WERI-Rb-1 (cell line): ENCODE measurements around the gene KBTBD12.
"Not testable (repeated sequence)": the region's sequence is repeated elsewhere in the genome, so short reads cannot be mapped to it uniquely, and the experiment has no call there.

Source experiments
- DNase-seq: peaks from one replicate; pipeline ENCODE4 v3.0.0-alpha.2; 2020
- H3K27ac ChIP-seq: fragments of 250-450 bp; sonication (Bioruptor Pico); 2 replicates; pipeline ENCODE4 v1.5.1; 2020; ENCODE audit warnings: mild to moderate bottlenecking, moderate library complexity
- H3K27me3 ChIP-seq: fragments of 250-450 bp; sonication (Bioruptor Pico); 2 replicates; pipeline ENCODE4 v1.5.1; 2021; ENCODE audit warnings: mild to moderate bottlenecking, low read depth, moderate library complexity; ENCODE audit not compliant: insufficient read depth, severe bottlenecking
- H3K36me3 ChIP-seq: fragments of 250-450 bp; sonication (Bioruptor Pico); 2 replicates; pipeline ENCODE4 v1.5.1; 2020; ENCODE audit warnings: mild to moderate bottlenecking, moderate library complexity
- H3K4me3 ChIP-seq: 2 replicates; pipeline ENCODE4 v1.5.1; 2011; ENCODE audit warnings: low read depth, mild to moderate bottlenecking, control low read depth, low read length
- H3K9me3 ChIP-seq: fragments of 250-450 bp; sonication (Bioruptor Pico); 2 replicates; pipeline ENCODE4 v1.5.1; 2021; ENCODE audit warnings: mild to moderate bottlenecking, moderate library complexity; ENCODE audit not compliant: severe bottlenecking
- TF ChIP-seq, protein P1 (sequence below): IDR thresholded peaks from 2 replicates; pipeline ENCODE4 v1.5.1; 2011; ENCODE audit warnings: low read depth, mild to moderate bottlenecking, control low read depth, inconsistent platforms, low read length

The KBTBD12 gene

DNA sequence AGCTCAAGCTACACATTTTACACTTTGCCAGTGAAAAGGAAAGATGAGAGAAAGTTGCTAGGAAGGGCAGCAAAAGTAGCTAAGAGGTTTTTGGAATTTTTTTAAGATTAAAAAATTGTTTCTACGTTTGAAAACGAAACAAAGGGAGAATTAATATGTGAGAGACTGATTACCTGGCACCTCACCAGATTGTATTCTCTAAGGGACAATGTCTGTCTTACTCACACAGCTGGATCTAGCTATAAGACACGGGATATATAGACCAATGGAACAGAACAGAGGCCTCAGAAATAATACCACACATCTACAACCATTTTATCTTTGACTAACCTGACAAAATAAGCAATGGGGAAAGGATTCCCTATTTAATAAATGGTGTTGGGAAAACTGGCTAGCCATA, 9.5 kb upstream of the KBTBD12 start:
- no peak overlapping the region for H3K27ac ChIP-seq
- no peak overlapping the region for H3K4me3 ChIP-seq
- TF ChIP-seq, protein P1, sequence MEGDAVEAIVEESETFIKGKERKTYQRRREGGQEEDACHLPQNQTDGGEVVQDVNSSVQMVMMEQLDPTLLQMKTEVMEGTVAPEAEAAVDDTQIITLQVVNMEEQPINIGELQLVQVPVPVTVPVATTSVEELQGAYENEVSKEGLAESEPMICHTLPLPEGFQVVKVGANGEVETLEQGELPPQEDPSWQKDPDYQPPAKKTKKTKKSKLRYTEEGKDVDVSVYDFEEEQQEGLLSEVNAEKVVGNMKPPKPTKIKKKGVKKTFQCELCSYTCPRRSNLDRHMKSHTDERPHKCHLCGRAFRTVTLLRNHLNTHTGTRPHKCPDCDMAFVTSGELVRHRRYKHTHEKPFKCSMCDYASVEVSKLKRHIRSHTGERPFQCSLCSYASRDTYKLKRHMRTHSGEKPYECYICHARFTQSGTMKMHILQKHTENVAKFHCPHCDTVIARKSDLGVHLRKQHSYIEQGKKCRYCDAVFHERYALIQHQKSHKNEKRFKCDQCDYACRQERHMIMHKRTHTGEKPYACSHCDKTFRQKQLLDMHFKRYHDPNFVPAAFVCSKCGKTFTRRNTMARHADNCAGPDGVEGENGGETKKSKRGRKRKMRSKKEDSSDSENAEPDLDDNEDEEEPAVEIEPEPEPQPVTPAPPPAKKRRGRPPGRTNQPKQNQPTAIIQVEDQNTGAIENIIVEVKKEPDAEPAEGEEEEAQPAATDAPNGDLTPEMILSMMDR, result no peak
- peaks cover 2% of the 10 kb centered on the region for H3K9me3 ChIP-seq
- H3K36me3 ChIP-seq, result no peaks in the 10 kb centered on the region
- no peak for DNase-seq
- H3K27me3 ChIP-seq, result no peaks in the 10 kb centered on the region

DNA sequence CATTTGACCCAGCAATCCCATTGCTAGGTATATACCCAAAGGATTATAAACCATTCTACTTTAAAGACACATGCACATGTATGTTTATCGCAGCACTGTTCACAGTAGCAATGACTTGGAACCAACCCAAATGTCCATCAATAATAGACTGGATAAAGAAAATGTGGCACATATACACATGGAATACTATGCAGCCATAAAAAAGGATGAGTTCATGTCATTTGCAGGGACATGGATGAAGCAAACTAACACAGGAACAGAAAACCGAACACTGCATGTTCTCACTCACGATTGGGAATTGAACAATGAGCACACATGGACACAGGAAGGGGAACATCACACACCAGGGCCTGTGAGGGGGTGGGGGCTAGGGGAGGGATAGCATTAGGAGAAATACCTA, 8.4 kb upstream of the KBTBD12 start:
- H3K9me3 ChIP-seq, H3K27me3 ChIP-seq, H3K4me3 ChIP-seq, DNase-seq, H3K36me3 ChIP-seq, H3K27ac ChIP-seq: not testable (repeated sequence)

DNA sequence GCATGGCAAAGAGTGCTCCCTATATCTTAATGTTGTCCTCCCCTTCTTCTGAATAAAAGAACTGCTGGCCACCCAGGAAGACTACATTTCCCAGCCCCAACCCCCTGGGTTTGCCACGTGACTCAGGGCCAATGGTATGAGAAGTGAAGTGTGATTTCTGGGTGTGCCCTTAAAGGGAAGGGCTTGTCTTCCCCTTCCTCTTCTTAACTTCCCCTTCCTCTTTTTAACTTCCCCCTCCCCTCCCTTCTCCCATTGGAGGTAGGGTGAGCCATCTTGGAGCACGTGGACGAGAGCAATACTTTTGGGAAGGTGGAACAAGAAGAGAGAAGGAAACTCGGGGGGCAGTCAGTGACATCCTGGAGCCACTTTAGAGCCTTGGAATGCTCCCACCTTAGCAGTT, 6.8 kb upstream of the KBTBD12 start:
- TF ChIP-seq, protein P1, result no peak
- H3K27me3 ChIP-seq, result no peaks in the 10 kb centered on the region
- H3K36me3 ChIP-seq, result no peaks in the 10 kb centered on the region
- H3K9me3 ChIP-seq, result no peaks in the 10 kb centered on the region
- H3K4me3 ChIP-seq, result no peak overlapping the region
- DNase-seq, result no peak
- no peak overlapping the region for H3K27ac ChIP-seq

DNA sequence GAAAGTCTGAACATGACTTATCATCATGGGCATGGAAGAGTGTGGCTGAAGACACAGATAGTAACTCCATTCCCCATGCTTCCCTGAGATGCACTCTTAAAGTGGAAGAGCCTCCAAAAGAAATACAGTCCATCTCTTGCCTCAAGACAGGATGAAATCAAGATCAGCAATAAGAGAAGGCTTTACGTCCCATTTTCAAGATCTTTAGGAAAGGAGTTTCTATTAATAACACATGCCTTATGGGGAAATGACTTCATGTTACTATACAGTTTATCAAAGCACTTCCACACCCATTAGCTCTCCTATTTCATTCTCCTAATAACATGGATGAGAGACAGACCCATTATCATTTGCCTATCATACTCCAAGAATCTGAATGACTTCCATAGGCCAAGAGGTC, 6.1 kb upstream of the KBTBD12 start:
- no peak for DNase-seq
- H3K27me3 ChIP-seq, result no peaks in the 10 kb centered on the region
- TF ChIP-seq, protein P1, result no peak
- H3K4me3 ChIP-seq, result no peak overlapping the region
- H3K36me3 ChIP-seq, result no peaks in the 10 kb centered on the region
- H3K9me3 ChIP-seq, result peaks cover 2% of the 10 kb centered on the region
- no peak overlapping the region for H3K27ac ChIP-seq

DNA sequence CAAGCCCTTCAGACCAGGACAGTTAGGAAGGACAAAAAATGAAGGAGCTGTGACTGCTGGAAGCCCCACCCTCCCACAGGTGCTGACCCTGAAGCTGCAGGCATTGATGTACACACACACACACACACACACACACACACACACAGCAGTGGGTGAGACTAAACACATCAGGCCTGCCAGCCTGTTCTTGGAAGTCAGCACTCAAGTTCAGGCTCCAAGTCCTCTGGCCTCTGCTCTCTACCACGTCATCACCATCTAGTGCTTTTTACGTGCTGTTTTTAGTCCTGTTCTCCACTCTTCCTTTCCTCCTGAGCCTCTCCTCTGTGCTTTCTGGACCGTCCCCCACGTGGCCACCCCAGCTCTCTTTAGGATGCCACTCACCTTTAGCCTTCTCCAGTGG, 5.4 kb upstream of the KBTBD12 start:
- TF ChIP-seq, protein P1, result no peak
- no peak overlapping the region for H3K27ac ChIP-seq
- no peak overlapping the region for H3K4me3 ChIP-seq
- H3K36me3 ChIP-seq, result no peaks in the 10 kb centered on the region
- peaks cover 3% of the 10 kb centered on the region for H3K9me3 ChIP-seq
- no peak for DNase-seq
- H3K27me3 ChIP-seq, result no peaks in the 10 kb centered on the region

DNA sequence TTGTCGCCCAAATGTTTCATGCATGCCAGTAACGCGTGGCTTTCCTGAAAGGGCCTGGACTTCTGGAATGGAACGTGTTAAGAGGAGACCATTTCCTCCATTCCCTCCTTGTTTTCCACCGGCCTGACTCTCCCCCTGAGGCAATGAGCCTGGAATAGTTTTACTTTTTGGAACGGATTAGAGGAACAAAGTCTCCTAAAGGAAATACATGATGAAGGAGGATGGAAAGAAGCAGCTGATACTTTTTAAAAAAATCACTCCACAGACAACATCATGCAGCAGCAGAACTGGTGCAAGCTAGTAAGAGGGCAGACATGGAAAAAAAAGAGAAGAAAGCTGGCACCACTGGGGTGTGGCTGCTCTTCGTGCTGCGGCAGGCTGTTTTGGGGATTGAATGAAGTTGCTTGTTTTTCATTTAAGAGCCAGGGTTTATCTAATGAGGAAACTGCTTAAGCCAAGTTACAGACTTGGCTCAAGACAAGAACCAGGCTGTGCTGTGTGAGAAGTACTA, 3.6 kb upstream of the KBTBD12 start:
- H3K36me3 ChIP-seq, result no peaks in the 10 kb centered on the region; the same call in 1 of the 2 replicates
- no peak for DNase-seq
- no peak overlapping the region for H3K27ac ChIP-seq
- H3K27me3 ChIP-seq, result no peaks in the 10 kb centered on the region
- peaks cover 3% of the 10 kb centered on the region for H3K9me3 ChIP-seq
- no peak overlapping the region for H3K4me3 ChIP-seq
- TF ChIP-seq, protein P1, result no peak

DNA sequence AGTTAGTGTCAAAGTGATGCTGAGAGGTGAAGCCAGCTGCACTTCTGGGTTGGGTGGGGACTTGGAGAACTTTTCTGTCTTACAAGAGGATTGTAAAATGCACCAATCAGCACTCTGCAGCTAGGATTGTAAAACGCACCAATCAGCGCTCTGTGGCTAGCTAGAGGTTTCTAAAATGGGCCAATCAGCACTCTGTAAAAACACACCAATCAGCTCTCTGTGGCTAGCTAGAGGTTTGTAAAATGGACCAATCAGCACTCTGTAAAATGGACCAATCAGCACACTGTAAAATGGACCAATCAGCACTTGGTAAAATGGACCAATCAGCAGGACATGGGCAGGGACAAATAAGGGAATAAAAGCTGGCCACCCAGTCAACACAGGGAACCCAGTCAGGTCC, 1.2 kb upstream of the KBTBD12 start:
- not testable (repeated sequence) for DNase-seq, H3K4me3 ChIP-seq, H3K27me3 ChIP-seq, H3K36me3 ChIP-seq, H3K27ac ChIP-seq, H3K9me3 ChIP-seq
